Esophagus muscularis mucosa (tissue), 4 donors: Measurements from ENCODE around the gene CST9L. TPM values are rescaled to one million over a fixed set of nuclear protein-coding genes. Genes with fewer than 3 reads are reported as not detected.

Source experiments
- DNase-seq: peaks from one replicate; pipeline ENCODE4 v3.0.0-alpha.2; 2017; ENCODE audit errors: extremely low spot score
- H3K27ac ChIP-seq, 4 donors: fragments of 200-600 bp; sonication (generic); replicated peaks in 1 of 4; 1 replicate in 3 of 4; 2 replicates in 1 of 4; pipeline ENCODE4 v1.5.1; 2016 to 2019; ENCODE audit warnings: mild to moderate bottlenecking in 1 of 4
- H3K27me3 ChIP-seq, 4 donors: fragments of 200-600 bp; sonication (generic); one replicate each; pipeline versions ENCODE4 v1.5.1 to v1.6.0; 2016 to 2019
- H3K36me3 ChIP-seq, 4 donors: fragments of 200-600 bp; sonication (generic); one replicate each; pipeline ENCODE4 v1.5.1; 2016 to 2019
- H3K4me1 ChIP-seq, 4 donors: fragments of 200-600 bp; sonication (generic); one replicate each; pipeline ENCODE4 v1.5.1; 2016 to 2019
- H3K4me3 ChIP-seq, 4 donors: fragments of 200-600 bp; sonication (generic); 1 replicate in 2 of 4; 2 replicates in 2 of 4; pipeline ENCODE4 v1.5.1; 2016 to 2019; ENCODE audit warnings: mild to moderate bottlenecking in 4 of 4, moderate library complexity in 1 of 4
- H3K9me3 ChIP-seq, 4 donors: fragments of 200-600 bp; sonication (generic); 1 replicate in 3 of 4; 2 replicates in 1 of 4; pipeline ENCODE4 v1.5.1; 2016 to 2019
- CTCF ChIP-seq, 3 experiments: fragments of 200-600 bp in 2 of 3; fragments of 450-650 bp in 1 of 3; sonication (generic) in 2 of 3; IDR thresholded peaks; one replicate each; pipeline ENCODE4 v1.5.1; 2017 to 2019; ENCODE audit warnings: antibody characterized with exemption in 3 of 3, mild to moderate bottlenecking in 2 of 3, moderate library complexity in 1 of 3
- EP300 ChIP-seq: sonication (generic); formaldehyde crosslinking; IDR thresholded peaks from one replicate; pipeline ENCODE4 v1.6.1; 2017; ENCODE audit warnings: antibody characterized with exemption
- POLR2A ChIP-seq: fragments of 450-650 bp; IDR thresholded peaks from one replicate; pipeline ENCODE4 v1.6.1; 2017; ENCODE audit warnings: antibody characterized with exemption, moderate library complexity, mild to moderate bottlenecking, low read depth
- POLR2AphosphoS5 ChIP-seq, 2 donors: sonication (generic); formaldehyde crosslinking; IDR thresholded peaks; one replicate each; pipeline ENCODE4 v1.6.1; 2017; ENCODE audit warnings: antibody characterized with exemption in 2 of 2
- WGBS: methylation state at CpG from one replicate; pipeline ENCODE4 v1.1.5; 2018; 5-methylcytosine and 5-hydroxymethylcytosine counted together
- intact Hi-C: fragments of 100-400 bp; cut with DNase I; formaldehyde crosslinking; loops from one replicate; pipeline ENCODE4 v1.15.1; 2023
- total RNA-seq, 4 donors: library from RNA; depleted of rRNA; stranded (reverse); fragments of >200 nt; gene quantifications; one replicate each; pipeline versions ENCODE4 v1.1.0 to v1.2.1, GENCODE V29; 2016

CST9L gene
- total RNA-seq, 4 donors from 2014 or later: not detected

GRCh38 chr20:23565503-23566045 is 2.7 kb downstream of the CST9L start:
- Histone ChIP-seq H3K27ac (no peak overlapping the region), H3K4me3 (no peak overlapping the region), H3K4me1 (no peaks in the 10 kb centered on the region), H3K27me3 (no peaks in the 10 kb centered on the region), H3K36me3 (no peaks in the 10 kb centered on the region), H3K9me3 (peaks cover 0 to 26% (median 24%) of the 10 kb centered on the region in 4 donors)
- intact Hi-C loops: no loop called here
- peak; percentile 77 for DNase-seq
- no peak for TF ChIP-seq POLR2A
- no peak for TF ChIP-seq CTCF (IDR thresholded peaks at IDR 0.05)
- no peak for TF ChIP-seq EP300
- TF ChIP-seq POLR2AphosphoS5 (IDR thresholded peaks at IDR 0.05): no peak
- WGBS: 83% methylated on average over 1 of the region's 2 CpGs

- DNase-seq: no peak
- H3K4me1 ChIP-seq: no peaks in the 10 kb centered on the region
- 65% methylated on average over 3 of the region's 3 CpGs for WGBS
- no peaks in the 10 kb centered on the region for H3K36me3 ChIP-seq
- no peaks in the 10 kb centered on the region for H3K27me3 ChIP-seq
- TF ChIP-seq POLR2A: no peak
- no peak for TF ChIP-seq POLR2AphosphoS5 (IDR thresholded peaks at IDR 0.05)
- TF ChIP-seq CTCF (IDR thresholded peaks at IDR 0.05): no peak
- no peak for TF ChIP-seq EP300
- intact Hi-C loops: no loop called here
- H3K4me3 ChIP-seq: no peak overlapping the region
- peaks cover 0 to 31% (median 30%) of the 10 kb centered on the region in 4 donors for H3K9me3 ChIP-seq
- no peak overlapping the region for H3K27ac ChIP-seq
Measured at GRCh38 chr20:23564927-23565326, 3.4 kb downstream of the CST9L start.

GRCh38 chr20:23562721-23563342 is 5.5 kb downstream of the CST9L start:
- no peak for TF ChIP-seq EP300
- no peak for TF ChIP-seq CTCF (IDR thresholded peaks at IDR 0.05)
- TF ChIP-seq POLR2A: no peak
- intact Hi-C loops: no loop called here
- Histone ChIP-seq H3K27me3 (no peaks in the 10 kb centered on the region), H3K4me1 (no peaks in the 10 kb centered on the region), H3K9me3 (peaks cover 0 to 44% (median 37%) of the 10 kb centered on the region in 4 donors), H3K36me3 (no peaks in the 10 kb centered on the region), H3K4me3 (no peak overlapping the region), H3K27ac (no peak overlapping the region)
- peak; percentile 77 for DNase-seq
- WGBS: 75% methylated on average over 1 of the region's 1 CpG

GRCh38 chr20:23554401-23554800 is 13.9 kb downstream of the CST9L start:
- intact Hi-C loops: no loop called here
- 50% methylated on average over 1 of the region's 1 CpG for WGBS
- Histone ChIP-seq H3K36me3 (no peaks in the 10 kb centered on the region), H3K27me3 (peaks cover 0 to 4% (median 0%) of the 10 kb centered on the region in 4 donors), H3K4me3 (no peak overlapping the region), H3K27ac (no peak overlapping the region), H3K9me3 (peaks cover 0 to 16% (median 6%) of the 10 kb centered on the region in 4 donors), H3K4me1 (no peaks in the 10 kb centered on the region)
- DNase-seq: no peak
- TF ChIP-seq EP300: no peak

GRCh38 chr20:23551786-23552185 is 16.5 kb downstream of the CST9L start:
- TF ChIP-seq CTCF (IDR thresholded peaks at IDR 0.05) (no peak), EP300 (no peak), POLR2AphosphoS5 (IDR thresholded peaks at IDR 0.05) (no peak), POLR2A (no peak)
- intact Hi-C loops: no loop called here
- no peak overlapping the region for H3K27ac ChIP-seq
- no peaks in the 10 kb centered on the region for H3K9me3 ChIP-seq
- H3K4me3 ChIP-seq: no peak overlapping the region
- DNase-seq: no peak
- no peaks in the 10 kb centered on the region for H3K36me3 ChIP-seq
- H3K4me1 ChIP-seq: no peaks in the 10 kb centered on the region
- H3K27me3 ChIP-seq: peaks cover 0 to 4% (median 0%) of the 10 kb centered on the region in 4 donors
